ENCODE results near the gene LAMA2. TPM values are rescaled to one million over a fixed set of nuclear protein-coding genes. Genes with fewer than 3 reads are reported as not detected.

LAMA2 gene
- total and polyA plus RNA-seq, 2 of the 8 experiments (the other 6 are each of a cell fraction or from before 2014, with no cell fraction given): 1.3 to 3.8 TPM

DNA sequence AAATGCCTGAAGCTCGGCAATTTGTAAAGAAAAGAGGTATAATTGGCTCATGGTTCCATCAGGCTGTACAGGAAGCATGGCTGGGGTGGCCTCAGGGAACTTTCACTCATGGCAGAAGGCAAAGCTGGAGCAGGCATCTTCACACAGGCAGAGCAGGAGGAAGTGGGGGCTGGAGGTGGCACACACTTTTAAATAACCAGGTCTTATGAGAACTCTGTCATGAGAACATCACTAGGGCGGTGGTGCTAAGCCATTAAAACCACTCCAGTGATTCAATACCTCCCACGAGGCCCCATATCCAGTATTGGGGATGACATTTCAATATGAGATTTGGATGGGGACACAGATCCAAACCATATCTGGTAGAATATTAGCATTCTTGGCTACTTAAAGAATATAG, 481.8 kb downstream of the LAMA2 start (continued):
- TF ChIP-seq SAP30 (IDR thresholded peaks at IDR 0.05; ENCODE audit: insufficient read depth, insufficient replicate concordance, low read length) (no peak), POU5F1 (IDR thresholded peaks at IDR 0.05; ENCODE audit: low read depth, low read length) (no peak)
